Dendritic cell treated with granulocyte-macrophage colony-stimulating factor and Interleukin-4, amounts not matched to agents 40 ng/mL and 50 ng/mL, for 4 days (primary cell): ENCODE data around the gene FBXO3.

Experiments used
- H3K27ac Mint-ChIP-seq: one replicate; pipeline ENCODE4 v1.8.0; 2022; ENCODE audit warnings: mild to moderate bottlenecking, mixed read lengths
- H3K27me3 Mint-ChIP-seq: one replicate; pipeline ENCODE4 v1.8.0; 2022; ENCODE audit warnings: mild to moderate bottlenecking, mixed read lengths
- H3K36me3 Mint-ChIP-seq: one replicate; pipeline ENCODE4 v1.8.0; 2022; ENCODE audit warnings: low read depth, mixed read lengths
- H3K4me1 Mint-ChIP-seq: one replicate; pipeline ENCODE4 v1.8.0; 2022; ENCODE audit warnings: low read depth, mixed read lengths
- H3K4me3 Mint-ChIP-seq: one replicate; pipeline ENCODE4 v1.8.0; 2022; ENCODE audit warnings: mild to moderate bottlenecking, moderate library complexity, mixed read lengths
- H3K9me3 Mint-ChIP-seq: one replicate; pipeline ENCODE4 v1.8.0; 2022; ENCODE audit warnings: mixed read lengths
- intact Hi-C: fragments of 100-400 bp; cut with micrococcal nuclease; formaldehyde crosslinking; loops from one replicate; pipeline ENCODE4 v1.15.0; 2022

FBXO3 gene

GRCh38 chr11:33751878-33752277 is 22.4 kb downstream of the FBXO3 start:
- Mint-ChIP-seq H3K27me3 (no peaks in the 10 kb centered on the region), H3K9me3 (no peaks in the 10 kb centered on the region), H3K36me3 (peaks cover 65% of the 10 kb centered on the region), H3K4me1 (no peaks in the 10 kb centered on the region), H3K4me3 (no peak overlapping the region), H3K27ac (no peak overlapping the region)
- intact Hi-C loops = no loop called here

- intact Hi-C loops = no loop called here
- H3K36me3 Mint-ChIP-seq = peaks cover 69% of the 10 kb centered on the region
These were observed 26.3 kb downstream of the FBXO3 start for GRCh38 chr11:33747979-33748378.

GRCh38 chr11:33743291-33743690 is 31.0 kb downstream of the FBXO3 start:
- Mint-ChIP-seq H3K27me3 (peaks cover 9% of the 10 kb centered on the region), H3K4me3 (no peak overlapping the region), H3K36me3 (peaks cover 65% of the 10 kb centered on the region), H3K4me1 (peaks cover 5% of the 10 kb centered on the region), H3K9me3 (no peaks in the 10 kb centered on the region), H3K27ac (no peak overlapping the region)
- intact Hi-C loops = loop anchor here (2.0 to 5.0 kb wide), 3 partner anchors 30 to 381 kb away; partner anchors contain the start of gene C11orf91

More at GRCh38 chr11:33747979-33748378, 26.3 kb downstream of the FBXO3 start:
- no peaks in the 10 kb centered on the region for H3K9me3 Mint-ChIP-seq
- no peak overlapping the region for H3K27ac Mint-ChIP-seq
- no peaks in the 10 kb centered on the region for H3K27me3 Mint-ChIP-seq
- peaks cover 5% of the 10 kb centered on the region for H3K4me1 Mint-ChIP-seq
- H3K4me3 Mint-ChIP-seq = no peak overlapping the region

- peaks cover 10% of the 10 kb centered on the region for H3K4me1 Mint-ChIP-seq
- intact Hi-C loops = loop anchor here (1.0 to 5.0 kb wide), 4 partner anchors 30 to 380 kb away; partner anchors contain the start of gene C11orf91
- no peaks in the 10 kb centered on the region for H3K9me3 Mint-ChIP-seq
- H3K4me3 Mint-ChIP-seq = no peak overlapping the region
- H3K27me3 Mint-ChIP-seq = peaks cover 18% of the 10 kb centered on the region
- H3K36me3 Mint-ChIP-seq = peaks cover 55% of the 10 kb centered on the region
- H3K27ac Mint-ChIP-seq = no peak overlapping the region
These were observed 32.0 kb downstream of the FBXO3 start for GRCh38 chr11:33742249-33742851.

GRCh38 chr11:33741806-33742205 is 32.5 kb downstream of the FBXO3 start:
- Mint-ChIP-seq H3K4me3 (no peak overlapping the region), H3K27ac (no peak overlapping the region), H3K27me3 (peaks cover 23% of the 10 kb centered on the region), H3K9me3 (no peaks in the 10 kb centered on the region), H3K4me1 (peaks cover 15% of the 10 kb centered on the region), H3K36me3 (peaks cover 50% of the 10 kb centered on the region)
- intact Hi-C loops = loop anchor here (1.0 to 5.0 kb wide), 4 partner anchors 29 to 380 kb away; partner anchors contain the start of gene C11orf91

GRCh38 chr11:33737362-33737821 is 36.9 kb downstream of the FBXO3 start:
- no peak overlapping the region for H3K27ac Mint-ChIP-seq
- no peak overlapping the region for H3K4me3 Mint-ChIP-seq
- H3K27me3 Mint-ChIP-seq = peaks cover 35% of the 10 kb centered on the region
- H3K9me3 Mint-ChIP-seq = no peaks in the 10 kb centered on the region
- intact Hi-C loops = loop anchor here (2.0 kb wide), 1 partner anchor 15 kb away; no protein-coding TSS in a partner anchor
- H3K36me3 Mint-ChIP-seq = peaks cover 39% of the 10 kb centered on the region
- peaks cover 38% of the 10 kb centered on the region for H3K4me1 Mint-ChIP-seq

GRCh38 chr11:33736148-33736812 is 38.0 kb downstream of the FBXO3 start, which contains the start of gene CD59:
TSS of gene CD59 (minus strand) at chr11:33736423. CDS start at chr11:33722445, 13,978 bp downstream.
- no peaks in the 10 kb centered on the region for H3K9me3 Mint-ChIP-seq
- peaks cover 45% of the 10 kb centered on the region for H3K4me1 Mint-ChIP-seq
- peaks cover 35% of the 10 kb centered on the region for H3K27me3 Mint-ChIP-seq
- peak within 1 kb of the TSS; percentile 85 for H3K27ac Mint-ChIP-seq
- H3K36me3 Mint-ChIP-seq = peaks cover 33% of the 10 kb centered on the region
- intact Hi-C loops = loop anchor here (2.0 kb wide), 1 partner anchor 13 kb away; no protein-coding TSS in a partner anchor
- H3K4me3 Mint-ChIP-seq = peak within 1 kb of the TSS; percentile 85

GRCh38 chr11:33735271-33736147 is 38.8 kb downstream of the FBXO3 start:
- peaks cover 39% of the 10 kb centered on the region for H3K36me3 Mint-ChIP-seq
- peak overlapping the region; percentile 85 for H3K27ac Mint-ChIP-seq

GRCh38 chr11:33734441-33735270 is 39.7 kb downstream of the FBXO3 start:
- Mint-ChIP-seq H3K36me3 (peaks cover 47% of the 10 kb centered on the region), H3K9me3 (no peaks in the 10 kb centered on the region), H3K4me3 (peak overlapping the region; percentile 85), H3K4me1 (peaks cover 45% of the 10 kb centered on the region), H3K27me3 (peaks cover 35% of the 10 kb centered on the region), H3K27ac (peak overlapping the region; percentile 85)
- intact Hi-C loops = no loop called here

More at GRCh38 chr11:33735271-33736147, 38.8 kb downstream of the FBXO3 start:
- H3K4me1 Mint-ChIP-seq = peaks cover 45% of the 10 kb centered on the region
- peaks cover 35% of the 10 kb centered on the region for H3K27me3 Mint-ChIP-seq
- no peaks in the 10 kb centered on the region for H3K9me3 Mint-ChIP-seq
- peak overlapping the region; percentile 85 for H3K4me3 Mint-ChIP-seq
- intact Hi-C loops = loop anchor here (2.0 kb wide), 1 partner anchor 13 kb away; no protein-coding TSS in a partner anchor

- H3K9me3 Mint-ChIP-seq = no peaks in the 10 kb centered on the region
- H3K27ac Mint-ChIP-seq = no peak overlapping the region
- intact Hi-C loops = no loop called here
- H3K4me1 Mint-ChIP-seq = peaks cover 49% of the 10 kb centered on the region
- peaks cover 32% of the 10 kb centered on the region for H3K27me3 Mint-ChIP-seq
- H3K36me3 Mint-ChIP-seq = peaks cover 54% of the 10 kb centered on the region
- H3K4me3 Mint-ChIP-seq = peak overlapping the region; percentile 85
These were observed 40.3 kb downstream of the FBXO3 start for GRCh38 chr11:33733980-33734379.

- peak overlapping the region; percentile 83 for H3K27ac Mint-ChIP-seq
- peaks cover 65% of the 10 kb centered on the region for H3K36me3 Mint-ChIP-seq
- peak overlapping the region; percentile 53 for H3K4me3 Mint-ChIP-seq
- peaks cover 13% of the 10 kb centered on the region for H3K27me3 Mint-ChIP-seq
- H3K9me3 Mint-ChIP-seq = no peaks in the 10 kb centered on the region
- H3K4me1 Mint-ChIP-seq = peaks cover 58% of the 10 kb centered on the region
- intact Hi-C loops = loop anchor here (1.0 kb wide), 1 partner anchor 9 kb away; no protein-coding TSS in a partner anchor
These were observed 42.4 kb downstream of the FBXO3 start for GRCh38 chr11:33731723-33732531.

GRCh38 chr11:33730716-33731115 is 43.6 kb downstream of the FBXO3 start:
- no peaks in the 10 kb centered on the region for H3K9me3 Mint-ChIP-seq
- no peak overlapping the region for H3K4me3 Mint-ChIP-seq
- H3K27me3 Mint-ChIP-seq = peaks cover 10% of the 10 kb centered on the region
- peaks cover 73% of the 10 kb centered on the region for H3K36me3 Mint-ChIP-seq
- intact Hi-C loops = loop anchor here (1.0 kb wide), 1 partner anchor 7 kb away; no protein-coding TSS in a partner anchor
- H3K4me1 Mint-ChIP-seq = peaks cover 62% of the 10 kb centered on the region
- H3K27ac Mint-ChIP-seq = no peak overlapping the region
